ENCODE data around the gene USPL1.
"Not testable (repeated sequence)": the region's sequence is repeated elsewhere in the genome, so short reads cannot be mapped to it uniquely, and the experiment has no call there.

Gene USPL1

DNA sequence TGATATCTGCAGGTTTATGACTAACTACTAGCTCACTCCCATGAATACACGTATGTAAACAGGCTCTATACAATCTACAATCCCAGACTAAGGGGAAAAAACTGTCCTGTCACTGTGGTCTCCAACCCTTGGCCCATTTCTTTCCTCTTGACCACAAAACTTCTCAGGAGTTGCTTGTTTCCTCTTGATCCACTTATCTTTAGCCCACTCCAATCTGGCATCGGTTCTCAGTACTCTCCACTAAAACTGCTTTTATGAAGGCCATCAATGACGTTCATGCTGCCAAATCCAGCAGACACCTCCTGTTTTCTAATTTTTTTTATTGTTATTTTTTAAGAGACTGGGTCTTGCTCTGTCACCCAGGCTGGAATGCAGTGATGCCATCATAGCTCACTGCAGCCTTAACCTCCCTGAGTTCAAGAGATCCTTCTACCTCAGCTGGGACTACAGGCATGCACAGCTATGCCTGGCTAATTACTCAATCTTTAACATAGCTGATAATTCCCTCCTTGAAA lies 31.9 kb upstream of the USPL1 start:
- H3K27ac ChIP-seq (ENCODE audit: insufficient read depth, low read length, poor library complexity, severe bottlenecking): no peak overlapping the region
- no peak overlapping the region for H3K4me3 ChIP-seq (ENCODE audit: insufficient read depth, low read depth, low read length, poor library complexity, severe bottlenecking)
- H3K9me3 ChIP-seq (ENCODE audit: control insufficient read depth, low read length): no peaks in the 10 kb centered on the region
- no peaks in the 10 kb centered on the region for H3K36me3 ChIP-seq (ENCODE audit: control insufficient read depth, insufficient read depth, low read length)
- H3K27me3 ChIP-seq (replicated peaks; ENCODE audit: control insufficient read depth, insufficient read depth, low read length, poor library complexity, severe bottlenecking): no peaks in the 10 kb centered on the region
- no peak for DNase-seq
- no peaks in the 10 kb centered on the region for H3K4me1 ChIP-seq (ENCODE audit: control insufficient read depth, insufficient read depth, low read length, poor library complexity, severe bottlenecking)

DNA sequence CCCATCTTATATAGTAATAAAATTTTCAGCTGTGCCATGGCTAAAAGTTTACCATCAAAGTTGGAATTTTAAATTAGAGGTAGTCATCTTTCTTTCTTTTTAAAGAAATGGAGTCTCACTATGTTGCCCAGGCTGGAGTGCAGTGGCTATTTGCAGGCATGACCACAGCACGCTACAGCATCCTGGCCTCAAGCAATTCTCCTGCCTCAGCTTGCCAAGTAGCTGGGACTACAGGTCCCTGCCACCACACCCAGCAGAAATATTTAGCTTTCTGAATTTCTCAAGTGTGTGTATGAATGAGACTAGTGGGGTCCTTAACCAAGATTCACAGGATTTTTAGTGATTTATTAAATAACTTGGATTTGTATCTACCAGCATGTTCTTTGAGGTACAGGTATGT lies 30.5 kb upstream of the USPL1 start:
- Histone ChIP-seq H3K4me3 (ENCODE audit: insufficient read depth, low read depth, low read length, poor library complexity, severe bottlenecking) (no peak overlapping the region), H3K27me3 (replicated peaks; ENCODE audit: control insufficient read depth, insufficient read depth, low read length, poor library complexity, severe bottlenecking) (no peaks in the 10 kb centered on the region), H3K27ac (ENCODE audit: insufficient read depth, low read length, poor library complexity, severe bottlenecking) (no peak overlapping the region), H3K36me3 (ENCODE audit: control insufficient read depth, insufficient read depth, low read length) (no peaks in the 10 kb centered on the region), H3K9me3 (ENCODE audit: control insufficient read depth, low read length) (no peaks in the 10 kb centered on the region), H3K4me1 (ENCODE audit: control insufficient read depth, insufficient read depth, low read length, poor library complexity, severe bottlenecking) (no peaks in the 10 kb centered on the region)
- DNase-seq: no peak

DNA sequence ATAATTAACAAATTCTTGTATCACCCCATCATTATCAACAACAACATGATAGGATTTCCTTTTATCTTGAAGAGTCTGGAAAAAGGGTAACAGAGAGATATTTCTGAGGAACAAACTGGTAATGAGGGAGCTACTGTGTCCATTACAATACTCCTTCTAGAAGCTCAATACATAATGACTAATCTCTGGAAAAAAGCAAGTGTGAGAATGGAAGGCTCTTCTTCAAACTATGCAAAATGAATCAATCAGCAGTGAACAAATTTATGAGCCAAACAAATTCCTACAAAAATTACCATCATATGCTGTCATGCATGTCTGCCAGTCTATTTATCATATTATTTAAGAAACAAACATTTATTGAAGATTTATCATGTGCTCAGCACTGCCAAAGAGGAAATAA lies 30.0 kb upstream of the USPL1 start:
- H3K36me3 ChIP-seq (ENCODE audit: control insufficient read depth, insufficient read depth, low read length): no peaks in the 10 kb centered on the region

DNA sequence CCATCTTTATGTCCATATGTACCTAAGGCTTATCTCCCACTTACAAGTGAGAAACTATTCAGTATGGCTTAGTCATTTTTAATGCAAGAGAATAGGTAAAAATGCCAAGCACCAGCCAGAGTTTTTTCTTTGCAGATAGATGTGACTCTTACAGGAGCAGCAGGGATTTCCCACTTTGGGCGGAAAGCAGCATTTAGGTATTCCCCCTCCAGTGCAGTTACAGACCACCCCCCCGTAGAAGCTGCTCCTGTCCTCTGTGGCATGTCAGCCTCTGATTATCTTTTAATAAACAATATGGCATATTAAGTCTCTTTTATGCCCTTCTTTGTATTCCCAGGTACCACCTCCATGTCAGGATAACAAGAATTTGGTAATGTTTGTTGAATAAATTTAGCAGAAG lies 24.7 kb upstream of the USPL1 start:
- H3K27ac ChIP-seq (ENCODE audit: insufficient read depth, low read length, poor library complexity, severe bottlenecking): no peak overlapping the region
- no peaks in the 10 kb centered on the region for H3K27me3 ChIP-seq (replicated peaks; ENCODE audit: control insufficient read depth, insufficient read depth, low read length, poor library complexity, severe bottlenecking)
- no peaks in the 10 kb centered on the region for H3K9me3 ChIP-seq (ENCODE audit: control insufficient read depth, low read length)
- no peaks in the 10 kb centered on the region for H3K4me1 ChIP-seq (ENCODE audit: control insufficient read depth, insufficient read depth, low read length, poor library complexity, severe bottlenecking)
- no peak for DNase-seq
- H3K36me3 ChIP-seq (ENCODE audit: control insufficient read depth, insufficient read depth, low read length): no peaks in the 10 kb centered on the region
- no peak overlapping the region for H3K4me3 ChIP-seq (ENCODE audit: insufficient read depth, low read depth, low read length, poor library complexity, severe bottlenecking)

More for the DNA sequence above, 30.0 kb upstream of the USPL1 start:
- H3K4me3 ChIP-seq (ENCODE audit: insufficient read depth, low read depth, low read length, poor library complexity, severe bottlenecking): no peak overlapping the region
- H3K27ac ChIP-seq (ENCODE audit: insufficient read depth, low read length, poor library complexity, severe bottlenecking): no peak overlapping the region
- H3K27me3 ChIP-seq (replicated peaks; ENCODE audit: control insufficient read depth, insufficient read depth, low read length, poor library complexity, severe bottlenecking): no peaks in the 10 kb centered on the region
- no peak for DNase-seq
- no peaks in the 10 kb centered on the region for H3K4me1 ChIP-seq (ENCODE audit: control insufficient read depth, insufficient read depth, low read length, poor library complexity, severe bottlenecking)
- no peaks in the 10 kb centered on the region for H3K9me3 ChIP-seq (ENCODE audit: control insufficient read depth, low read length)

DNA sequence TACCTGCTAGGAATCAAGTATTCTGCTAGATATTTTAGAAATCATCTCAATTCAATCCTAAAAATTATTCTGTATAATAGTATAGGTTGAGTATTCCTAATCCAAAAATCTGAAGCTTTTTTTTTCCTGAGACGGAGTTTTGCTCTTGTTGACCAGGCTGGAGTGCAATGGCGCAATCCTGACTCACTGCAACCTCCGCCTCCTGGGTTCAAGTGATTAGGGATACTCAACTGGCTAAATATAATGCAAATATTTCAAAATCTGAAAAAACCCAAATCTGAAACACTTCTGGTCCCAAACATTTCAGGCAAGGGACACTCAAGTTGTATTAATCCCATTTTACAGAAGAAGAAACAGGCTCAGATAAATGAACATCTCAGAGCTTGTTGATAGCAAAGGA lies 17.2 kb upstream of the USPL1 start:
- H3K4me1 ChIP-seq (ENCODE audit: control insufficient read depth, insufficient read depth, low read length, poor library complexity, severe bottlenecking): no peaks in the 10 kb centered on the region
- DNase-seq: no peak

DNA sequence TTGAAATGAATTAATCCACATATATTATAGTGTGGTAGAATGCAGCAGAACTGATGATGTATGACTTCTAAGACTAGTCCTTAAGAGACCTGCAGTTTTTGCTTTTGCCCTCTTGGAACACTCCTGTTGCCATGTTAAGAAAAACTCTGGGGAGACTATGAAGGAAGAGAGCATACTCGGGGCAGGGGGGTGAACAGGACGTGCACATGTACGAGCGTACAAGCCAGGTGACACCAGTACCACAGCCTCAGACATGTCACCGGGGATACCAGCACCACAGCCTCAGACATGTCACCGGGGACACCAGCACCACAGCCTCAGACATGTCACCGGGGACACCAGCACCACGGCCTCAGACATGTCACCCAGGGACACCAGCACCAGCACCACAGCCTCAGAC lies 15.9 kb upstream of the USPL1 start:
- Histone ChIP-seq H3K9me3 (ENCODE audit: control insufficient read depth, low read length) (no peaks in the 10 kb centered on the region), H3K27me3 (replicated peaks; ENCODE audit: control insufficient read depth, insufficient read depth, low read length, poor library complexity, severe bottlenecking) (no peaks in the 10 kb centered on the region), H3K36me3 (ENCODE audit: control insufficient read depth, insufficient read depth, low read length) (no peaks in the 10 kb centered on the region), H3K27ac (ENCODE audit: insufficient read depth, low read length, poor library complexity, severe bottlenecking) (no peak overlapping the region), H3K4me1 (ENCODE audit: control insufficient read depth, insufficient read depth, low read length, poor library complexity, severe bottlenecking) (no peaks in the 10 kb centered on the region), H3K4me3 (ENCODE audit: insufficient read depth, low read depth, low read length, poor library complexity, severe bottlenecking) (no peak overlapping the region)
- DNase-seq: no peak

More for the DNA sequence above, 17.2 kb upstream of the USPL1 start:
- Histone ChIP-seq H3K27ac (ENCODE audit: insufficient read depth, low read length, poor library complexity, severe bottlenecking) (no peak overlapping the region), H3K9me3 (ENCODE audit: control insufficient read depth, low read length) (no peaks in the 10 kb centered on the region), H3K27me3 (replicated peaks; ENCODE audit: control insufficient read depth, insufficient read depth, low read length, poor library complexity, severe bottlenecking) (no peaks in the 10 kb centered on the region), H3K4me3 (ENCODE audit: insufficient read depth, low read depth, low read length, poor library complexity, severe bottlenecking) (no peak overlapping the region), H3K36me3 (ENCODE audit: control insufficient read depth, insufficient read depth, low read length) (no peaks in the 10 kb centered on the region)

DNA sequence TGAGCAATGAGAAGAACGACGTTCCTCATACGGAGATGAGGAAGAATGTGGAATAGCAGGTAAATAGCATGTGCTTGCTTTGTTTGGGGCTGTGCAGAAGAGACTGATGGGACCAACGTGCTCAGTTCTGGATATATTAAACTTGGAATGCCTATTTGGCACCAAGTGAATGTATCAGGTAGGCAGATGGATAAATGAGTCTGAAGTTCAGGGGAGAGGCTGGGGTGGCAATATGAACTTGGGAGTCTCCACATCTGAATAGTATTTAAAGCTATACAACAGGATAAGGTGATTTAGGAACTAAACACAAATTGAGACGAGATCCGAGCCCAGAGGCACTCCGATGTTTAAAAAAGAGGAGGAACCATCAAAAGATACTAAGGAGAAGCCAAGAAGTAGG lies 12.7 kb upstream of the USPL1 start:
- H3K27me3 ChIP-seq (replicated peaks; ENCODE audit: control insufficient read depth, insufficient read depth, low read length, poor library complexity, severe bottlenecking): no peaks in the 10 kb centered on the region
- no peaks in the 10 kb centered on the region for H3K9me3 ChIP-seq (ENCODE audit: control insufficient read depth, low read length)
- DNase-seq: no peak
- no peak overlapping the region for H3K4me3 ChIP-seq (ENCODE audit: insufficient read depth, low read depth, low read length, poor library complexity, severe bottlenecking)
- peaks cover 12% of the 10 kb centered on the region for H3K4me1 ChIP-seq (ENCODE audit: control insufficient read depth, insufficient read depth, low read length, poor library complexity, severe bottlenecking)
- no peak overlapping the region for H3K27ac ChIP-seq (ENCODE audit: insufficient read depth, low read length, poor library complexity, severe bottlenecking)
- H3K36me3 ChIP-seq (ENCODE audit: control insufficient read depth, insufficient read depth, low read length): no peaks in the 10 kb centered on the region

DNA sequence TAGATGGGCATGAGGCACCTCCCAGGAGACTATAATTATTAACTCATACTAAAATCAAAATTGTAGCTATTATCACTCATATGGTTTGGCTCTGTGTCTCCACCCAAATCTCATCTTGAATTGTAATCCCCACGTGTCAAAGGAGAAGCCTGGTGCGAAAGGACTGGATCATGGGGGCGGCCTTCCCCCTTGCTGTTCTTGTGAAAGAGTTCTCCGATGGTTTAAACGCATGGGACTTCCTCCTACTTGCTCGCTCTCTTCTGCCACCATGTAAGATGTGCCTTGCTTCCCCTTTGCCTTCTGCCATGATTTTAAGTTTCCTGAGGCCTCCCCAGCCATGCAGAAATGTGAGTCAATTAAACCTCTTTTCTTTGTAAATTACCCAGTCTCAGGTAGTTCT lies 10.5 kb upstream of the USPL1 start:
- not testable (repeated sequence) for DNase-seq; H3K27me3 ChIP-seq (replicated peaks; ENCODE audit: control insufficient read depth, insufficient read depth, low read length, poor library complexity, severe bottlenecking); H3K9me3 ChIP-seq (ENCODE audit: control insufficient read depth, low read length); H3K4me3 ChIP-seq (ENCODE audit: insufficient read depth, low read depth, low read length, poor library complexity, severe bottlenecking); H3K36me3 ChIP-seq (ENCODE audit: control insufficient read depth, insufficient read depth, low read length)
- Histone ChIP-seq H3K4me1 (ENCODE audit: control insufficient read depth, insufficient read depth, low read length, poor library complexity, severe bottlenecking) (peaks cover 12% of the 10 kb centered on the region), H3K27ac (ENCODE audit: insufficient read depth, low read length, poor library complexity, severe bottlenecking) (peak overlapping the region; percentile 45)

DNA sequence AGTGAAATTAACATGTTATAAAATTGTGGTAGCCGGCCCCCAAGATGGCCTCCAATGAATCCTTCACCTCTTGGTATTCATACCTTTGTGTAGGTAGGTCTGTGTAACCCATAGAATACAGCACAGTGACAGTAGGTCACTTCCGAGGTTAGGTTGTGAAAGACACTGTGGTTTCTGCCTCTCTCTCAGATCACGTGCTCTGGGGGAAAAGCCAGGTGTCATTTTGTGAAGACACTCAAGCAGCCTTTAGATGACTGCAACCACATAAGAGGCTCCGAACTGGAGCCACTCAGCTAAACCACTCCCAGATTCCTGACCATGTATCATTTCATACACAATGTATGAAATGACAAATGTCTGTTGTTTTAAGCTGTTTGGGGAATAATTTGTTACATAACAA lies 9.8 kb upstream of the USPL1 start:
- Histone ChIP-seq H3K27me3 (replicated peaks; ENCODE audit: control insufficient read depth, insufficient read depth, low read length, poor library complexity, severe bottlenecking) (no peaks in the 10 kb centered on the region), H3K27ac (ENCODE audit: insufficient read depth, low read length, poor library complexity, severe bottlenecking) (peak overlapping the region; percentile 45), H3K9me3 (ENCODE audit: control insufficient read depth, low read length) (no peaks in the 10 kb centered on the region), H3K4me1 (ENCODE audit: control insufficient read depth, insufficient read depth, low read length, poor library complexity, severe bottlenecking) (peaks cover 12% of the 10 kb centered on the region), H3K4me3 (ENCODE audit: insufficient read depth, low read depth, low read length, poor library complexity, severe bottlenecking) (no peak overlapping the region), H3K36me3 (ENCODE audit: control insufficient read depth, insufficient read depth, low read length) (no peaks in the 10 kb centered on the region)
- DNase-seq: peak; percentile 62 to 71 (median 69)

DNA sequence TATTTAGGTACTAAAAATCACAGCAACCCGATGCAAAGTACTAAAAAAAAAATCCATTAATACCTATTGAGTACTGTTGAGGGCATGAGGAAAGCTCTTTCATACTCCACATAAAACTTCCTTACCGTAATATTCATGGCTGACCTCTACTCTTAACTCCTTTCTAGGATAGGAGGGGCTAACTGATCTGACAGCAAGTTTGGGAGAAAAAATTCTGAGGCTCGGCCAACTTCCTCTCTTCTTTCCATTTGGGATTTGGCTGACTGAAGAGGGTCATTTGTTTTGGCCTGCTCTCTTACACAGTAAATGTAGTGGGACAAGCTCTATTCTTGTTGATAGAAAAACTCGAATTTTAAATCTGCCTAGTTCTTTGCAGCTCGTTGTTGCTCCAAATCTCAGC lies 9.4 kb upstream of the USPL1 start:
- peak overlapping the region; percentile 29 for H3K27ac ChIP-seq (ENCODE audit: insufficient read depth, low read length, poor library complexity, severe bottlenecking)

DNA sequence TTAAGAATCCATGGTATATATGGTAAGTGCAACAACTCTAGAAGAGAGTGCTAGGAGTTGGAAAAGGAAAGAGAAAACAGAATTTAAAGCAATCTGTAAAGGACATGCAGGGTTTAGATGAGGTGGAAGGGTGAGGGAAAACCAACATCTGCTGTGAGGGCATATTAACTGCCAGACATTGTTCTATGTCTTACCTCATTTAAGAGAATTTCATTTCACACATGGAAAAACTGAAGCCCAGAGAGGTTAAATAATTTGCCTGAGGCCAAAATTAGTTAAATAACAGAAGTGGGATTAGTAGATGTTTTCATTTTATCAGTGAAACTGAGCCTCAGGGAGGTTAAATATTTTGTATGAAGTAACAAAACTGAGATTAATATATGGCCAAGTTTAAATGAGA lies 7.4 kb upstream of the USPL1 start:
- H3K9me3 ChIP-seq (ENCODE audit: control insufficient read depth, low read length): no peaks in the 10 kb centered on the region
- DNase-seq: no peak
- H3K4me1 ChIP-seq (ENCODE audit: control insufficient read depth, insufficient read depth, low read length, poor library complexity, severe bottlenecking): peaks cover 12% of the 10 kb centered on the region
- no peaks in the 10 kb centered on the region for H3K36me3 ChIP-seq (ENCODE audit: control insufficient read depth, insufficient read depth, low read length)
- H3K27ac ChIP-seq (ENCODE audit: insufficient read depth, low read length, poor library complexity, severe bottlenecking): no peak overlapping the region
- no peak overlapping the region for H3K4me3 ChIP-seq (ENCODE audit: insufficient read depth, low read depth, low read length, poor library complexity, severe bottlenecking)
- H3K27me3 ChIP-seq (replicated peaks; ENCODE audit: control insufficient read depth, insufficient read depth, low read length, poor library complexity, severe bottlenecking): no peaks in the 10 kb centered on the region

More for the DNA sequence above, 9.4 kb upstream of the USPL1 start:
- DNase-seq: no peak
- Histone ChIP-seq H3K4me3 (ENCODE audit: insufficient read depth, low read depth, low read length, poor library complexity, severe bottlenecking) (no peak overlapping the region), H3K36me3 (ENCODE audit: control insufficient read depth, insufficient read depth, low read length) (no peaks in the 10 kb centered on the region), H3K4me1 (ENCODE audit: control insufficient read depth, insufficient read depth, low read length, poor library complexity, severe bottlenecking) (peaks cover 12% of the 10 kb centered on the region), H3K9me3 (ENCODE audit: control insufficient read depth, low read length) (no peaks in the 10 kb centered on the region), H3K27me3 (replicated peaks; ENCODE audit: control insufficient read depth, insufficient read depth, low read length, poor library complexity, severe bottlenecking) (no peaks in the 10 kb centered on the region)

Measured in effector memory CD4-positive, alpha-beta T cell (primary cell).